Dermis blood vessel endothelial cell (primary cell): ENCODE results near the gene TPCN2. TPM values are rescaled to one million over a fixed set of nuclear protein-coding genes. Genes with fewer than 3 reads are reported as not detected.
"Not testable (repeated sequence)": the region's sequence is repeated elsewhere in the genome, so short reads cannot be mapped to it uniquely, and the experiment has no call there.

Experiments used
- DNase-seq: peaks from one replicate; pipeline ENCODE4 v3.0.0; 2010
- total RNA-seq: library from RNA; depleted of rRNA; stranded (reverse); fragments of >200 nt; gene quantifications from 2 replicates; pipeline ENCODE4 v1.2.3, GENCODE V29; 2014

Gene TPCN2
- total RNA-seq: 13.8 and 14.3 TPM in 2 replicates

DNA sequence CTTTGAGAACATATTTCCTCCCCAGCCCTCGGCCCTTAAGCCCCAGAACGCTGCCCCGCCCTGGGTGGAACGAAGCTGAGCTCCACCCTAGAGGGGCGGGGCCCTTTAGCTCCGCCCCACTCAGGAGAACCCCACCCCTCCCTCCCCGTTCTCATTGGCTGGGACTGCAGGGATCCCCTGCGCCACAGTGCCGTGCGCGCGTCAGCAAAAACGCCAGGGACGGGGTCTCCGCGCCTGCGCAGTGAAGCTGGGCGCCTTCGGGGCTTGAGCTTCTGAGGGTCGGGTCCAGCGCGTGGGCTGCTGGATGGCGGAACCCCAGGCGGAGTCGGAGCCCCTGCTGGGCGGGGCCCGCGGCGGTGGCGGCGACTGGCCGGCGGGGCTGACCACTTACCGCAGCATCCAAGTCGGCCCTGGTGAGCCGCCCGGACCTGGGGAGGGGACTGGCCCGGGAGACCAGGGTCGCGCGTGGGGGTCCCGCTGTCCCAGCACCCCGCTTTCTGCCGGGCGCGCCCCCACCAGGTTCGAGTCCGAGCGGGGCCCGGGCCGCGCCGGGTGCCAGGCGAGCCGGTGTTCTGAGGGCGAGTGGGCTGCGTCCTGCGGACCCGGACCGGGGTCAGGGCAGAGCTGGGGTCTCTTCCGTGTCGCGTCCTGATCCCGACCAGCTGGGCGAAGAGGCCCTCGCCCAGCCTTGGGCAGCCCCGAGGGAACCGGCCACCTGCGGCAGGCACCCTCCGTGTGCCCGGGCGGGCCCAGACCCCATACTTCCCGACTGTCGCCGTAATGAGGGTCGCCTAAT is at the start of gene TPCN2:
TPCN2 (plus strand) TSS at position 239 of the 796 bp plus-strand sequence; CDS start at position 305, 66 bp downstream.
- DNase-seq: peak; percentile 95

DNA sequence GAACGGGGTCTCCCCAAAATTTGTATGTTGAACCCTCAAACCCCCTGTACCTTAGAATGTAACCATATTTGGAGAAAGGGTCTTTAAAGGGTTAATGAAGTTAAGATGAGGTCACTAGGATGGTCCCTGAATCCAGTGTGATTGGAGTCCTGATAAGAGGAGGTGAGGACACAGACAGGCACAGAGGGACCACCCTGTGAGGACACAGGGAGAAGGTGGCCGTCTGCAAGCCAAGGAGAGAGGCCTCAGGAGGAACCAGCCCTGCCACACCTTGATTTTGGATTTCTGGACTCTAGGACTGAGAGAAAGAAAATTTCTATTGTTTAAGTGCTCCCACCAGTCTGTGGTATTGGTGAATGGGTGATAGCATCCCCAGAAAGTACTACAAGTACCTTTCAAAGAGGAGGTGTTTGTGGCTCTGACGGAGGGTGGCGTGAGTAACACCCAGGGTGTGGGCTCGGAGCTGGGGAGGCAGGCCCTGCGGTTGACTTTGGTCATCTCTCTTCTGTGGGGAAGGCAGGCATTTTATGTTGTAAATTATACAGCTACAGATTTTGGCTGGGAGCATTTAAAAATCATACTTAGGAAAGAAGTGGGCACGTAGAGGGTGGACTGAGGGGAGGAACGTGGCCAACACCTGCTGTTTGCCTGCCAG is 49.5 kb upstream of the TPCN2 start:
- no peak for DNase-seq

DNA sequence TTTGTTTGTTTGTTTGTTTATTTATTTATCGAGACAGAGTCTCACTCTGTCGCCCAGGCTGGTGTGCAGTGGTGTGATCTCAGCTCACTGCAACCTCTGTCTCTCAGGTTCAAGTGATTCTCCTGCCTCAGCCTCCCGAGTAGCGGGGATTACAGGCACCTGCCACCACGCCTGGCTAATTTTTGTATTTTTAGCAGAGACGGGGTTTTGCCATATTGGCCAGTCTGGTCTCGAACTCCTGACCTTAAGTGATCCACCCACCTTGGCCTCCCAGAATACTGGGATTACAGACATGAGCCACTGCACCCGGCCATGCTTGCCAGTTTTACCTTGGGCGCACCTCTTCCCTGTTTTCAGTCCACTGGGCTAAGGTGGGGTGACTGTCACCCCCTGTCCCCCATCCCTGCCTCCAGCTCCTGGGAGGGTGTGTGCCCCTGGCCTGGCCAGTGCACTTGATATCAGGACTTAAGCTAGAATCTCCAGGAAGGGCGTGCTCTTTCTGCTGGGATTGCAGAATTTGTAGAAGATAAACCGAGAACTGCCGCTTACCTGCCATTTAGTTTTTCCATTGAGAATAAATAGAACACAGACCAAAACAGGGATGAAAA is 48.9 kb upstream of the TPCN2 start:
- not testable (repeated sequence) for DNase-seq

DNA sequence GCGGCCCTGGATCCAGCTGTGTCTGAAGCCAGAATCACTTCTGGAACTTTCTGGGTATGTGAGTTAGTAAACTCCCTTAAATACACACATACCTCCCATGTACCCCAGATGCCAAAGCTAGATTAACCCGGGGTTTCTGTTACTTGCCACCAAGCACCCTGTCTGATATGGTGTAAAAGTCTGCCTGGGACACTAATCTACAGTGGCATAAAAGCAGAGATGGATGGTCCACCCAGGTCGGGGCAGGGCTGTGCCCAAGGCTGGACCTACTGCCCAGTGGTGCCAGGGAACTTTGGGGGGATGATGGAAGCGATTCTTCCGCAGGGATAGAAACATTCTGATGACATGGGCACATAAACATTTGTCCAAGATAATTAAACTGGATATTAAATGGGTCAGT is 48.3 kb upstream of the TPCN2 start:
- DNase-seq: no peak

DNA sequence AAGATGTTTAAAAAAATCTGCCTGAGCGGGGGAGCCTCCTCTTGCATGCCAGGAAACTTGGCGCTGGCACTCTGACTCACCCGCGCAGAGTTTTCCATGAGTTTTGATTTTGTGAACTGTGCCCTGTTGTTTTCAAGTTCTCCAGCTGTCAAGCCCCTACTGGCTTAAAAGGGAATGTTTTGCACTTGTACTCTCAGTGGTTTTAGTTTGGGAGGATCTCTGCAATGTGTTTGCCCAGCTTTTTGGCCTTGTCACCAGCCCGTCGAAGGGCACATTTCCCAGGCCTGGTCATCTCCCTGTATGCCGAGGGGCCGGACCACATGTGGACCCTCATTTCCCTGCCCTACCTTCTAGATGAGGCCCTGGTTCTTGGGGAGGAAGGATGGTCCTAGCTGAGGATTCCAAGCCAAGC is 47.9 kb upstream of the TPCN2 start:
- DNase-seq: peak; percentile 91

DNA sequence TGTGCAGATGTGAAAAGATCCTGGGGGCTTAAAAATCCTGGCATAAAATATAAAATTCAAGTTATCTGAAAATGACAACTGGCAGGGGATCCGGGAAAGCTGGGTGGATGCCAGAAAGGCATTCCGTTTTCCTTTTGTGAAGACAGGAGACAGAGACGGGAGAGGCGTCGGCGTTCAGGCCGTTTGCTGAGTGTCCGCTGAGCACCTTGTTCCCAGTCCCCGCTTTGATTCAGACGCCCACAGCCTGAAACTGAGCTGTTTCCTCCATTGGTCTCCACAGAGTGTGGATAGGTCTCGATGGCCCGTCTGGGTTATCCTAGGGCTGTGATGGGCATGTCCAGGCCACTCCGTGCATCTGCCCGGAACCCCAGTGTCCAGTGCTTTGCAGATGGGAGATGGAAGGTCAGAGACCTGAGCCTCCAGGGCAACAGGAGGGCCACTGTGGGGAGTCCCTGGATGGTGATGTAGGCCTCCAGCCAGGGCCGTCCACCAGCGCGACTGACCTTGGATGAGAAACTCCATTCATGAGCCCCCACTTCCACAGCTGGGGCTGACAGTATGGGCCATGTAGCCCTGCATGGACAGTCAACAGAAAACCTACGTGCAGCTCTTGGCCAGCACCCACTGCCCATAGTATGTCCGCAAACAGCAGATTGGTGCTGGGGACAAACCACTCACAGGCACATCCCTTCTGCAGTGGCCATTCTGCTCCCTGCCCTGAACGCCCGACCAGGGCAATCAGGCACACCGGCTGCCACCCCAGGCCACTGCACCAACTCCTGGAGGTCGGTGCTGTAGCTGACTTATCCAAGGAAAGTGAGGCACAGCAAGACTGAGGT is 47.3 kb upstream of the TPCN2 start:
- DNase-seq: no peak

DNA sequence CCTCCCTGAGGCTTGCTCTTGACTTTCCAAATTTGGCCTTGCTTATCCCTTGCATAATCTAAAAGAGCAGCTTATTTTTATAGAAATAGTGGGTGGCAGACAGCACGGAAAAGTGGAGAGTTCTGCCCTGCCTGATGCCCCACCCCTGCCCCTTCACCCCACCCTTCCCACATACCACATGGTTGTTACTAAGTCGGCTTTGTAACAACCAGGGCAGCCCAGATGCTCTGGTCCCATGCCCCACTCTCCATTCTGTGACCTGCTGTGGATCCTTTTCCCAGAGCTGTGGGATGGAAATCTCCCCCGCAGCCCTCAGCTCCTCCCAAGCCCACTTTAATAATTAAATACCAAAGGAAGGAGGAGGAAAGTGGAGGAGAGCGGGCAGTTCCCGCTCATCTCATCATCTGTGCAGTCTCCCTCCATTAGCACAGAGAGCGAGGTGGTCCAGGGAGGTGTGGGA is 46.6 kb upstream of the TPCN2 start:
- no peak for DNase-seq

DNA sequence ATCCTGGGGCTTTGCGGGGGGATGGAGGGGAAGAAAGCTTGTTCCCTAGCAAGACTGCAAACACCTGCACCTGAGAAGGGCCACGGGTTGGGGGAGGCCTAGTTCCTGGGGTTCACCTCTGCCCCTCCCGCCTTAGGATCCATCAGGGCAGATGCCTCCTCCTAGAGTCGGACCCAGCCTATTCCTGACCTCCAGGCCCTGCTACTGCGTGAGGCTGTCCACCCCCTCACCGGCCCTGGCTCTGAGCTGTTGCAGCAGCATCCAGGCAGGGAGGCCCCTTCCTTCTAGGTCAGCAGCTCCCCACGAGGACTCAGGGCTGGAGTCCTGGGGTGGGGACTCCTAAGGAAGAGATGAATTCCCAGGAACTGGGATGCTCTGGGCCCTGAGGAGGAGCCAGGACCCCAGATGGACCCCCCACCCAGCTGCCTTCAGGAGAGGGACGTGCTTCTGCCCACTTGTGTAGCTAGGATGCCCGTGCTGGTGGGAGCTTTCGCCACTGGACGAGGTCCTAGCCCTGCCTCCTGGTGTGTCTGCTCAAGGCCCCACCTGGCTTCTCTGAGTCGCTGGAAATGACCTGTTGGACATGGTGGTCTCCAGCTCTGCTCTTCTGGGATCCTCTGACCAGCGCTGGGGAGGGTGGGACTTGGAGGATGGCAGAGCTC is 46.0 kb upstream of the TPCN2 start:
- no peak for DNase-seq

DNA sequence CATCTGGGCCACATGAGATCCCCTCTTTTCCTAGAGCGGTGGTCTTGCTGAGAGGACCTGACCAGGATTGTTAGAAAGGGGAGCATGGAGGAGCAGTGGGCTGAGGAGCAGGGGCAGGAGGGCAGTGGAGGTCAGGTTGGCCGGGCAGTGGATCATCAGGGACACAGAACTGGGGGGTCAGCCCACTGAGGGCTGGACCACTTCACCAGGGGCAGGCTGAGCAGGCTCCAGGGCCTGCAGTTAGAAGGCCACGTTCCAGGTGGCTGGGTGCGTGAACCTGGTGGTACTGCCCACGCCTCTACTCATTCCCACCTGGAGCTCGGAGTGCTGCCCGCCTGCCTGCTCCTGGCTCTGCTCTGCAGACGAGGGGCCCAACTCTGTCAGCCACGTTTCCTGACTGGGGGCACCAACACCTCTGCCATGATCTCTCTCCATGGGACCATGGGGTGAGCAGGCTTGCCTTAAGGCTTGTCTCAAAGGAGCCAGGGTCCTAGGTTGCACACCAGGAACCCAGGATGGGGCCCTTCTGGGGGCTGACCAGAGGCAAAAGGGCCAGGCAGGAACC is 45.3 kb upstream of the TPCN2 start:
- no peak for DNase-seq

DNA sequence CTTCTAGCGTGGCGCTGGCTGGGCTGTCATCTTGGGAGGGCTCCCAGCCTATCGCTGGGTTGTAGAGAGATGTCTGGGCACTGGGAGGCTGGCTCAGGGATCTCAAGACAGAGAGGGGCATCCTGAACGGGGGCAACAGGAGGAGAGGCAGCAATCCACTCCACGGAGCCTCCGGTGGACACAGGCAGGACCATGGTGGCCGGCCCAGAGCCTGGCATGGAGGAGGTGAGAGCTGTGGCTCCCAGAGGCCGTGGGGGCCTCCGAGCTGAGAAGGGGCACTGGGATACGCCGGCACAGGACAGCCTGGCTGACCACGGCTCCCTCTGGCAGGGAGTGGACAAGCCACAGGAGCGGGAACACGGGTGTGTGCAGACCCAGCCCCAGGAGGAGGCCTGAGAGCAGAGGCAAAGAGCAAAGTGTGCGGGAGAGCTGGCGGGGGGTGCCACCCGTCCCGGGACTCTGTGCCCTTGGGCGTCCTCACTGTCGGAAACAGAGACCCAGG is 44.8 kb upstream of the TPCN2 start:
- DNase-seq: no peak

DNA sequence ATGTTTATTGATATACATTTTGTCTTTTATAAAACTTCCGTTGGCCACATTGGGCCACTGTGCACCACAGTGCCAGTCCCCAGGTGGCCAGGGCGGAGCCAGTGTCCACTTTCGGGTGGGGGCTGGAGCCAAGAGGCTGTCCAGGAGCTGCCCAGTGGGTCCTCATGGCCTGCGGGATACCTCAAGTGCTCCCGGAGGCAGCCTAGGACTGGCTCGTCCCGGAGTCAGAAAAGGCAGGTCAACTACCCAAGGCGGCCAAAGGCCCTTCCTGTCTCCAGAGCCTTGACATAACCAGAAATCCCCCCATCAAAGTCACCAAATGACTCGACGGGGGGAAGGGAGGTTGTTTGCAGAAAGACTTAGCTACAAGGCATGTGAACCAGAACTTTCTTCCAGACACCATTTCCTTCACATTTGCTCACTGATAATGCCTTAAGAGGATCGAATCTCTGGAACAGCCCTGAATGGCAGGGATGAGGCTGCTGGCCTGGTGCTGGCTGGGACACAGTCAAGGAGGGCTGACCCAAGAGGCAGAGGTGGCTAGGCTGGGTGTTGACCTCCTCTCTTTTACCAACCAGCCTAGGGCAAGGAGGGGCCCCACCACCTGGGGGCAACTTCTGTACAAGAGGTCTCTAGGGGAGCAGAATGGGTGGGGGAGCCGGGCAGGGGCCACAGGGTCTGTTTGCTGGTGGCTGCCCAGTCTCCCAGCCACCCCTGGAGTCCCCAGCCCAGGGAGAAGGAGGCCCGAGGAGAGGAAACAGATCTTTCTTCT is 44.1 kb upstream of the TPCN2 start:
- DNase-seq: no peak

DNA sequence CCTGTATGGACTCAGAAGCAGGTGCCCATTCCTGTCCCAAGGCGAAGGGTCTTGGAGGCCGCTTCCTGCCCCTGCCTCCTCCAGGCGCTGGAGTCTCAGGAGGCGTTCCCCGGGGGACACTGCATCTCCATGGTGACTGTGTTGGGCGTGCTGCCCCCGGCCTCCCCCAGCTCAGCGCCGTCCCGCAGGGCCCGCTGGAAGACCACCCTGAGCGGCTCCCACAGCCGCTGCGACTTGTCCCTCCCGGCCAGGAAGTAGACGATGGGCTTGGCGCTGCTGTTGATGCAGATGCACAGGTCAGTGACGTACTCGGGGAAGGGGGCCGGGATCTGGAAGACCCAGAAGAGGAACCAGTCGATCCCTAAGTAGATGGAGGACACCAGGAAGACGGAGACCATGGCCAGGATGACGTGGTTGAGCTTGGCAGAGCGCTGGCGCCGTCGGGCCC is 43.5 kb upstream of the TPCN2 start:
- DNase-seq: no peak

DNA sequence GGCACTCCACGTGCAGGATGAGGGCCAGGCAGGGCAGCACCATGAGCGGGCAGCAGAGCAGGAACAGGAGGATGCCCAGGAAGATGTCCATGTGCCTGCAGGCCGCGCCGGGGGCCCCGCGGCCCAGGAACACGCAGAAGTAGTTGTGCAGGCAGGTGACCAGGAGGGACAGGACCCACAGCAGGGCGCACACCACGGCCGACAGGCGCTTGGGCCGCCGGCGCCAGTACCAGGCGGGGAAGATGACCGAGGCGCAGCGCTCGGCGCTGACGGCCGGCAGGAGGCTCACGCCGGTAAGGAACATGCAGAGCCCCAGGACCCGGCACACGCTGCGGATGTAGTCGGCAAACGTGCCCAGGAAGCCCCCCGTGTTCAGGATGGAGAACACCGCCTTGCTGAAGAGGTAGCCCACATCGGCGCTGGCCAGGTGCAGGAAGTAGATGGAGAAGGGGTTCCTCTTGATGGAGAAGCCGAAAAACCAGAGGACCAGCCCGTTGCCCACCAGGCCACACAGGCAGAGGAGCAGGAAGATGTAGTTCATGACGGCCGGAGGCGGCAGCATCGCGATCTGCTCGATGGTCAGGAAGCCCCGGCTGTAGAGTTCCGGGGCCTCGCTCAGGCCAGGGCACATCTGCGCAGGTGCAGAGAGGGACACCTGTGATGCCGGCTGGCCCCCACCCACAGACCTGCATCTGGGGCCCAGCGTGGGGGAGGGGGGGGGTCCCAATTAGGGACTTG is 42.9 kb upstream of the TPCN2 start:
- no peak for DNase-seq

DNA sequence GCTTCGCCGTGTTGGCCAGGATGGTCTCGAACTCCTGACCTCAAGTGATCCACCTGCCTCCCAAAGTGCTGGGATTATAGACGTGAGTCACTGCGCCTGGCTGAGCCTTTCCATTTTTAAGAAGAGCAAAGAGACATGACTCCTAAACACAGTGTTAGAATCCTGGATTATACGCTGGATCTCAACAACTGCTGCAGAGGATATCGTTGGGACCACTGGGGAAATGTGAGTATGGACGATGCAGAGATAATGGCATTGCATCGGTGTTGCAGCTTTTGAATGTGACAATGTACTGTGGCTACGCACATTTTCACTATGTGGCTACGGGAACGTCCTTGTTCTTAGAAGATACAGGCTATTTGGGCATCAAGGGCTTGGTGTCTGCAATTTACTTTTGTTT is 41.9 kb upstream of the TPCN2 start:
- no peak for DNase-seq

DNA sequence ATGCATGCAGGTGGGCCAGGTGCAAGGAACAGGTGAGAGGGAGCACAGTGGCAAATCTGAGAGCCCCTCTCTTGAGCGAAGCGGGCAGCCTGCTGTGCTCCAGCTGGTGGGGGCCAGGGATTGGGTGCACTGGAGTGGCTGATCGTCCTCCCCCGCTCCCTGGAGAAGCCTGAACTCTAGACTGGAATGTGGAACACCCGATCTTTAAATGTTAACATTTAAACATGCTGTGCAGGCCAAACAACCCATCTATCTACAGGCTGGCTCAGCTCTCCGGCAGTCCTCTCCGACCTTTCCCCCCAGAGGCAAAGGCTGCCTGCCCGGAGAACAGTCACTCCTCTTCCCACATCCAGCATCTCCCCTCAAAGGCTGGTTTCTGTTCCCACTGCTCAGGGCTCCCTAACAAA is 40.8 kb upstream of the TPCN2 start:
- DNase-seq: no peak

DNA sequence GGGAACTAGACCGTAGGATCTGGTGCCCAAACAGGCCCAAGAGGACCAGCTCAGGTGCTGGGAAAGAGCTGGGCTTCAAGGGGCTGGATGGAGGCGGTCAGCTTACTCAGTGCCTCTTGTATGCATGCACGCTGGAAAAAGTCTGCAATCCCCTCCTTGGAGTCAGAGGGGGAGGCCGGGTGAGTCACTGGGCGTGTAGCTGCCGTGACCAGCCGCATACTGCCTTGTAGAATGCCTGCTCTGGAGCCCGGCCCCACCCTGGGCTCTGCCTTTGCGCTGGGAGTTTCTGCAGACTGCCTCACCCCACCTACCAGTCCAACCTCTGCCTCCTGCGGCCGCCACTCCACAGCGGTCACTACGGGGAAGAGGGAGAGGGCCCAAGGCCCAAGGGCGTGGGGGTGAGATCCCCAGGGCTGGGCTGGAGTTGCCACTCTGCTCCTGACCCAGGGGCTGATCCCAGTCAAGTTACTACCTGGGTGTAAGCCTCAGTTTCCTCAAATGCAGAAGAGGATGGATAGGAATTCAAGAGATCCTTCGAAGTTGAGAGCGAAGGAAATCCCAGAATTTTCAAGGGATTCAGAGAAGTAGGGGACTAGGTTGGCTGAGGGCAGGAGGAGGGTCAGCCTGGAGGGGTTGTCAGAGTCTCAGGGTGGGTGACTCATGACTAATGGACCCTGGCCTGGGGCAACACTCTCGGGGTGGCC is 39.8 kb upstream of the TPCN2 start:
- DNase-seq: peak; percentile 42

DNA sequence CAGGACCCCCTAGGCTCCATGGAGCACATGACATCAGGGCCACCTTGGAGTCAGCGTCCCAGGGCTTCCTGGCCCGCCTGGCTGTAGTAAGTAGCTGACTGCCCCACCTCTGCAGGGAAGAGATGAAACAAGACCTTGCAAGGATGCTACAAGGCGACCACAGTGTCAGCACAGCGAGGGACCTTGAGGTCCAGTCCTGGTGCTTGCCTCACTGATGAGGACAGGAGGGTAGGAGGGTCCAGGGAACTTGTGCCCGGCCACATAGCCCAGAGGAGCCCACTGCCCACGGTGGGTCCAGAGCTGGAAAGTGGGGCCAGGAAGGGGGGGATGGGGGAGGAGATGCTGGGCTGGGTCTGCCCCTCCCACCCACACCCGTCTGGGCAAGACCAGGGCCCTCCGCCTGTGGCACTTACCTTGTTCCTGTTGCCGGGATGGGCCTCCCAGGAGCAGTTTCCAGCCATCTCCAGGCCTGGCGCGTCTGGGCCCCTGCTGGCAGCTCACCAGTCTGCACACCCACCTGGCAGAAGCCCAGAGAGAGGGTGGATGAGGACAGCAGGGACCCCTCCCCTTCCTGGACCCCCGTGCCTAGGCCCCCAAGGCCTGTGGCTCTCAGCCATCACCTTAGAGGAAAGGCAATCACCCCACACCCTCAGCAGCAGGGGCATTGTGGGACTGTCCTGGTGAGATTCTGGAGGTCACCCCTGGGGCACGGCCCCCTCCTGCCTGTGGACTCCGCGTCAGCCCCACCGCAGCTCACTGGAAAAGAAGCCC is 39.1 kb upstream of the TPCN2 start:
- no peak for DNase-seq

DNA sequence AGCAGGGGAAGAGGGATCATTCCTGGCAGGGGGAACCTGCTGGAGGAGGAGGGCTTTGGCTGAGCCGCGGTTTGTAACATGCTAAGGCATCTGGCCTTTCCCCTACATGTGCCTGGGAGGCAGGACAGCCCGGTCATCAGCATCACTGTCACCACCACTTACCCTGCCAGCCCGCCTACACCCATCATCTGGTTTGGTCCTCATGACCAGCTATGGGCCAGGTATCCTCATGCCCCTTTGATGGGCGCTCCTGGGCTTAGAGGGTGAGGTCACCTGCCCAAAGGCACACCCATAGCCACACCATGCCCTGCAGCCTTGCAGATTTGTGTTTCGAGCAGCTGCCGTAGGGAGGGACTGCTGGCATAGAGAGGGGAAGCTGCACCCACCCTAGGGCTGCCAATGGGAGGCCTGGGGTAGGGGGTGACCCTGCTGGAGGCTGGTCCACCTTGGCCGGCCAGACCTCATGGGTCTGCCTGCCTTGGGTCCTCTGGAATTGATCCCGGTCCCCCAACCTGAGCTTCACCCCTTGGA is 38.3 kb upstream of the TPCN2 start:
- DNase-seq: no peak
